Chondrocyte (in vitro differentiated cells): ENCODE measurements around the gene TPGS2. TPM values are rescaled to one million over a fixed set of nuclear protein-coding genes. Genes with fewer than 3 reads are reported as not detected.

Experiments used
- DNase-seq: peaks from one replicate; pipeline ENCODE4 v3.0.0; 2021; ENCODE audit warnings: mixed read lengths, low spot score
- H3K27ac Mint-ChIP-seq: one replicate; pipeline ENCODE4 v1.8.0; 2021; ENCODE audit warnings: mild to moderate bottlenecking, moderate library complexity, mixed read lengths; ENCODE audit not compliant: unreplicated experiment
- H3K27me3 Mint-ChIP-seq: 2 replicates; pipeline ENCODE4 v1.8.0; 2021; ENCODE audit warnings: low read depth, mixed read lengths
- H3K36me3 Mint-ChIP-seq: 2 replicates; pipeline ENCODE4 v1.8.0; 2021; ENCODE audit warnings: low read depth, mixed read lengths
- H3K4me1 Mint-ChIP-seq: 2 replicates; pipeline ENCODE4 v1.8.0; 2021; ENCODE audit warnings: low read depth, mild to moderate bottlenecking, mixed read lengths
- H3K4me3 Mint-ChIP-seq: one replicate; pipeline ENCODE4 v1.8.0; 2021; ENCODE audit warnings: mild to moderate bottlenecking, moderate library complexity, mixed read lengths; ENCODE audit not compliant: unreplicated experiment
- H3K9me3 Mint-ChIP-seq: 2 replicates; pipeline ENCODE4 v1.8.0; 2021; ENCODE audit warnings: low read depth, mixed read lengths
- CTCF ChIP-seq: fragments of 200-600 bp; sonication (generic); IDR thresholded peaks from 2 replicates; pipeline ENCODE4 v1.5.0; 2021; ENCODE audit warnings: antibody characterized with exemption, mild to moderate bottlenecking, moderate library complexity
- total RNA-seq: library from RNA; stranded (reverse); gene quantifications from 3 replicates; pipeline ENCODE4 v1.2.1, GENCODE V29; 2021

Gene TPGS2
- total RNA-seq, 1 donor from 2014 or later = 111 TPM

DNA sequence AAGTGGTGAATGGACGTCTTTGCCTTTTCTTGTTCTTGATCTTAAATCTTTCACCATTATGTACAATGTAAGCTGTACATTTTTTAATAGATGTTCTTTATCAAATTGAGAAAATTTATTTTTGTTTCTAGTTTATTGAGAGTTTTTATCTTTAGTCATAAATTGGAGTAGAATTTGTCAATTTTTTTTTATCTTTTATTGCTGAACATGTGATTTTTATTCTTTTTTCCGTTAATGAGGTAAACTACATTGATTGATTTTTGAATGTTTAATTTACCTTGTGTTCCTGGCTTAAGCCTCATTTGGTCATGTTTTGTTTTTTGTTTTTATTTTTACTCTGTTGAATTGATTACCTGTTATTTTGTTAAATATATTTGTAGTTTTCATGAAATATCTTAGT is 19.8 kb upstream of the TPGS2 start:
- H3K9me3 Mint-ChIP-seq = peaks cover 12% of the 10 kb centered on the region
- no peak for TF ChIP-seq CTCF
- peaks cover 13% of the 10 kb centered on the region for H3K4me1 Mint-ChIP-seq
- H3K4me3 Mint-ChIP-seq = no peak overlapping the region
- H3K36me3 Mint-ChIP-seq = peaks cover 10% of the 10 kb centered on the region
- H3K27ac Mint-ChIP-seq = no peak overlapping the region
- no peaks in the 10 kb centered on the region for H3K27me3 Mint-ChIP-seq
- DNase-seq = no peak

- no peak for TF ChIP-seq CTCF
- peaks cover 2% of the 10 kb centered on the region for H3K9me3 Mint-ChIP-seq
- no peak for DNase-seq
- no peaks in the 10 kb centered on the region for H3K4me1 Mint-ChIP-seq
- H3K27me3 Mint-ChIP-seq = no peaks in the 10 kb centered on the region
- peaks cover 10% of the 10 kb centered on the region for H3K36me3 Mint-ChIP-seq
- H3K4me3 Mint-ChIP-seq = no peak overlapping the region
- no peak overlapping the region for H3K27ac Mint-ChIP-seq
These were observed 15.0 kb upstream of the TPGS2 start for GRCh38 chr18:36843784-36844183.

GRCh38 chr18:36843199-36843598 is 14.4 kb upstream of the TPGS2 start:
- no peak overlapping the region for H3K4me3 Mint-ChIP-seq
- H3K9me3 Mint-ChIP-seq = peaks cover 2% of the 10 kb centered on the region
- TF ChIP-seq CTCF = no peak
- H3K36me3 Mint-ChIP-seq = peaks cover 12% of the 10 kb centered on the region
- no peak for DNase-seq
- no peaks in the 10 kb centered on the region for H3K27me3 Mint-ChIP-seq
- H3K4me1 Mint-ChIP-seq = no peaks in the 10 kb centered on the region
- no peak overlapping the region for H3K27ac Mint-ChIP-seq

- Mint-ChIP-seq H3K36me3 (peaks cover 19% of the 10 kb centered on the region), H3K9me3 (peaks cover 2% of the 10 kb centered on the region), H3K4me3 (no peak overlapping the region), H3K27ac (no peak overlapping the region), H3K4me1 (no peaks in the 10 kb centered on the region), H3K27me3 (no peaks in the 10 kb centered on the region)
- no peak for TF ChIP-seq CTCF
- DNase-seq = no peak
These were observed 11.0 kb upstream of the TPGS2 start for GRCh38 chr18:36839835-36840234.

GRCh38 chr18:36835927-36836326 is 7.1 kb upstream of the TPGS2 start:
- Mint-ChIP-seq H3K4me3 (no peak overlapping the region), H3K27me3 (no peaks in the 10 kb centered on the region), H3K4me1 (peaks cover 5% of the 10 kb centered on the region), H3K9me3 (peaks cover 2% of the 10 kb centered on the region), H3K27ac (no peak overlapping the region), H3K36me3 (peaks cover 17% of the 10 kb centered on the region)
- no peak for TF ChIP-seq CTCF
- no peak for DNase-seq
